Epithelial cell of proximal tubule (primary cell): Measurements from ENCODE around the gene ENTR1. TPM values are rescaled to one million over a fixed set of nuclear protein-coding genes. Genes with fewer than 3 reads are reported as not detected.

ENCODE experiments used
- DNase-seq: peaks from one replicate; pipeline ENCODE4 v3.0.0-alpha.2; 2011; ENCODE audit warnings: low read depth
- H3K4me3 ChIP-seq: 2 replicates; pipeline ENCODE4 v1.5.1; 2011; ENCODE audit warnings: low read depth, mild to moderate bottlenecking, low read length
- total RNA-seq: library from RNA; depleted of rRNA; stranded (reverse); fragments of >200 nt; gene quantifications from 2 replicates; pipeline ENCODE4 v1.2.3, GENCODE V29; 2015
- TF ChIP-seq, protein P1 (sequence below): conservative IDR thresholded peaks from 2 replicates; pipeline ENCODE4 v1.5.1; 2012; ENCODE audit warnings: low read depth, mild to moderate bottlenecking, low read length

ENTR1 gene
- total RNA-seq, 1 donor from 2014 or later = 57.5 TPM

GRCh38 chr9:136380381-136380780 is 30.0 kb downstream of the ENTR1 start:
- DNase-seq = no peak
- TF ChIP-seq, protein P1, sequence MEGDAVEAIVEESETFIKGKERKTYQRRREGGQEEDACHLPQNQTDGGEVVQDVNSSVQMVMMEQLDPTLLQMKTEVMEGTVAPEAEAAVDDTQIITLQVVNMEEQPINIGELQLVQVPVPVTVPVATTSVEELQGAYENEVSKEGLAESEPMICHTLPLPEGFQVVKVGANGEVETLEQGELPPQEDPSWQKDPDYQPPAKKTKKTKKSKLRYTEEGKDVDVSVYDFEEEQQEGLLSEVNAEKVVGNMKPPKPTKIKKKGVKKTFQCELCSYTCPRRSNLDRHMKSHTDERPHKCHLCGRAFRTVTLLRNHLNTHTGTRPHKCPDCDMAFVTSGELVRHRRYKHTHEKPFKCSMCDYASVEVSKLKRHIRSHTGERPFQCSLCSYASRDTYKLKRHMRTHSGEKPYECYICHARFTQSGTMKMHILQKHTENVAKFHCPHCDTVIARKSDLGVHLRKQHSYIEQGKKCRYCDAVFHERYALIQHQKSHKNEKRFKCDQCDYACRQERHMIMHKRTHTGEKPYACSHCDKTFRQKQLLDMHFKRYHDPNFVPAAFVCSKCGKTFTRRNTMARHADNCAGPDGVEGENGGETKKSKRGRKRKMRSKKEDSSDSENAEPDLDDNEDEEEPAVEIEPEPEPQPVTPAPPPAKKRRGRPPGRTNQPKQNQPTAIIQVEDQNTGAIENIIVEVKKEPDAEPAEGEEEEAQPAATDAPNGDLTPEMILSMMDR = no peak
- no peak overlapping the region for H3K4me3 ChIP-seq

GRCh38 chr9:136379891-136380290 is 30.5 kb downstream of the ENTR1 start:
- no peak for DNase-seq
- no peak overlapping the region for H3K4me3 ChIP-seq
- TF ChIP-seq, protein P1 = no peak

DNA sequence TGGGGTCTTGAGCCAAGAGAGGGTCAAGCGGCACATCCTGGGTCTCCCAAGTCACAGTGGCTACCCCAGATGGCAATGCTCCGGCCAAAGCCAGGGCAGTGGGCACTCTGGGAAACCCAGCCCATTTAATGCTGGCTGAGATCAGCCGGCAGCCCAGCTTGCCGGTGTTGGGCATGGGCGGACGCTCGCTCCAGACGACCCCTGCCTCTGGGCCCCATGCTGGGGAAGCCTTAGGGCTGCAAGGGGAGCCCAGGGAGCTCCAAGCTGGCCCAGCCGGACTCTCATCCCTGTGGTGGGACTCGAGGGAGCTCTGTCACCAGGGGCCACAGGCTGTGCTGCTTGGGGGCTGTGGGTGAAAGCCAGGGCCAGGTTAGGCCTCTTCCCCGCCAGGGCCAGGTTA is 31.0 kb downstream of the ENTR1 start:
- no peak for DNase-seq
- no peak overlapping the region for H3K4me3 ChIP-seq
- TF ChIP-seq, protein P1 = no peak

DNA sequence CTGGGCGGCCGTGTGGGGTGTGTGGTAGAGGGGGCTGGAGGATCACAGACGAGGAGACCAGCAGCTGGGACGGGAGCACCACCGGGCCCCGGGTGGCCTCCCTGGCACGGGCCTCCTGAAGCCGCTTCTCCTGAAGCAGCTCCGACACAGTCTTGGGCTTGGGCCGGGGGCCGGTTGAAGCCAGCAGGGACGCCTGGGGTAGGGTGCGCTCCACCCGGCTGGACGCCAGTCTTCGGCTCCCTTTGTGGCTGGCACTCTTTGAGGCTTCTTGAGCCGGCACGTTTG is 31.5 kb downstream of the ENTR1 start:
- DNase-seq = no peak

DNA sequence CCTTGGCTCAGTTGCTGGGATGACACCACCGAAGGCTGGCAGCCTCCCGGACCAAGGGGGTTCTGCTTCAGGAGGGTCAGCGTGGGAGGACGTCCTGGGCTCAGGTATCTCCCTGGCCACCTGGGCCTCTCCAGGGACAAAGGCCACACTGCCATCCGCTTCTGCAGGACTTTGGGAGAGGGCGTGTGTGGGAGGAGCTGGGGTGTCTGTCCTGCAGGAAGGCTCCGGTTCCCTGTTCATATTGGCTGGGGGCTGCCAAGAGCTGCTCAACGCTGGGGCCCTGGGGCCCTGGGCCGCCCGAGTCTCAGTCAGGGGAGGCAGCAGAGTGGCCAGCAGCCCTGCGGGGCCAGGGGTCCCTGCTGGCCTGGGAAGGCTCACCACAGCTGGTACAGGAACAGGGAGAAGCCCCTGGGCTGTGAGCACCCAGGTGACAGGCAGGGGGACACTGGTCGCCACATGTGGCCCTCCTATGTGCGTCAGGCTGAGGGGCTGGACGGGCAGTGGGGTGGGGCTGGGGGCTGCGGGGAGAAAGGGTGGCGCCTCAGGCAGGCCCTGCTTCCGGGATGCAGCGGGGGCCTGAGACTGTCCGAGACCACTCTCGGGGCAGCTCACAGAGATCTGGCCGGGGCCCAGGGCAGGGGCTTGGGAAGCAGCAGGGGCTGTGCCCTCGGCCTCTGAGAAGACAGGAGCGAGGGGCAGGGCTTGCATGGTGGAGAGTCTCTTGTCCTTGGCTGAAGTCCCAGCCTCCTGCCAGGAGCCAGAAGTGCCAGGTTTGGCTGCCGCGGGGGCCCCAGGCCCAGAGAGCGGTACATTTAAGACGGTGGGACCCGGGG is 32.0 kb downstream of the ENTR1 start:
- H3K4me3 ChIP-seq = no peak overlapping the region
- DNase-seq = no peak
- TF ChIP-seq, protein P1 = no peak

More for the DNA sequence above, 31.5 kb downstream of the ENTR1 start:
- no peak overlapping the region for H3K4me3 ChIP-seq
- TF ChIP-seq, protein P1 = no peak

- DNase-seq = no peak
- TF ChIP-seq, protein P1 = no peak
- H3K4me3 ChIP-seq = no peak overlapping the region
Measured at GRCh38 chr9:136377341-136378169, 32.9 kb downstream of the ENTR1 start.
